Osteoblast (primary cell): ENCODE data around the gene CSRNP3. TPM values are rescaled to one million over a fixed set of nuclear protein-coding genes. Genes with fewer than 3 reads are reported as not detected.

ENCODE experiments used
- DNase-seq: peaks from one replicate; pipeline ENCODE4 v3.0.0; 2011; ENCODE audit warnings: low spot score, mixed read lengths; ENCODE audit not compliant: insufficient read length; ENCODE audit errors: missing footprints
- H2AFZ ChIP-seq: 2 replicates; pipeline ENCODE4 v1.6.0; 2011; ENCODE audit warnings: mild to moderate bottlenecking, low read length
- H3K27ac ChIP-seq: 2 replicates; pipeline ENCODE4 v1.5.1; 2011; ENCODE audit warnings: mild to moderate bottlenecking, low read depth, low read length, moderate library complexity
- H3K27me3 ChIP-seq: 2 replicates; pipeline ENCODE4 v1.6.0; 2012; ENCODE audit warnings: mild to moderate bottlenecking, control low read depth, inconsistent platforms, low read length, moderate library complexity; ENCODE audit not compliant: insufficient read depth
- H3K36me3 ChIP-seq: 2 replicates; pipeline ENCODE4 v1.5.1; 2011; ENCODE audit warnings: mild to moderate bottlenecking, low read length, control low read depth, moderate library complexity; ENCODE audit not compliant: insufficient read depth
- H3K4me1 ChIP-seq: 2 replicates; pipeline ENCODE4 v1.5.1; 2011; ENCODE audit warnings: mild to moderate bottlenecking, low read length, control low read depth, moderate library complexity; ENCODE audit not compliant: insufficient read depth
- H3K4me2 ChIP-seq: 2 replicates; pipeline ENCODE4 v1.6.0; 2011; ENCODE audit warnings: mild to moderate bottlenecking, low read length; ENCODE audit not compliant: insufficient read depth
- H3K4me3 ChIP-seq: fragments of 200-600 bp; sonication (generic); 3 replicates; pipeline ENCODE4 v1.5.1; 2012; ENCODE audit warnings: mild to moderate bottlenecking, low read length, inconsistent platforms; ENCODE audit not compliant: insufficient read depth
- H3K79me2 ChIP-seq: 2 replicates; pipeline ENCODE4 v1.6.0; 2012; ENCODE audit warnings: mild to moderate bottlenecking, low read length, control low read depth, inconsistent platforms; ENCODE audit not compliant: insufficient read depth
- H3K9me3 ChIP-seq: 2 replicates; pipeline ENCODE4 v1.5.1; 2011; ENCODE audit warnings: low read depth, low read length, control low read depth
- H4K20me1 ChIP-seq: 2 replicates; pipeline ENCODE4 v1.6.0; 2012; ENCODE audit warnings: mild to moderate bottlenecking, low read length, control low read depth; ENCODE audit not compliant: insufficient read depth
- total RNA-seq: library from RNA; depleted of rRNA; stranded (reverse); fragments of >200 nt; gene quantifications from 2 replicates; pipeline ENCODE4 v1.2.3, GENCODE V29; 2012
- TF ChIP-seq, protein P1 (sequence below): IDR thresholded peaks from 2 replicates; pipeline ENCODE4 v1.5.1; 2011; ENCODE audit warnings: mild to moderate bottlenecking, low read depth, low read length, moderate library complexity; ENCODE audit errors: extremely low read depth

CSRNP3 gene
- total RNA-seq, 1 donor, result 1.4 TPM

DNA sequence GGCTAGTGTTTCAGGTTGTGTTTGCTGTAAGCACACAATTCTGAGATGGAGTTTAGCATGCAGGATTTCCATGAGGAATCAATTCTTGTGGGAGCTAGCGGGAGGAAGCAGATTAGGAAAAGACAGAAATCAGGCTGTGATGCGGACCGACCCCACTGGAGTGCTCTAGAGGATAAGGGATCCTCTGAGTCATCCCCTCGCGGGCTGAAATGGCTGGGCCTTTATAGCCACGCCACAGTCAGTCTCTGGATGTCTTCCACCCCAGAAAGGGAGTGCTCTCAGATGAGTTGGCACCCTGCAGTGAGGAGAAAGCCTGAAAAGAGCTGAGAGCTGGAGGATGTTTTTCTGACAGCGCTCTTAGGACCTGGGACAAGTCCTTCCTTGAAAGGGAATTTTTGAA, 222.1 kb downstream of the CSRNP3 start:
- DNase-seq, result no peak
- Histone ChIP-seq H3K4me1 (no peaks in the 10 kb centered on the region), H3K9me3 (no peaks in the 10 kb centered on the region), H3K79me2 (no peaks in the 10 kb centered on the region), H3K36me3 (no peaks in the 10 kb centered on the region), H3K4me3 (no peak overlapping the region), H3K4me2 (no peak overlapping the region), H3K27ac (no peak overlapping the region), H3K27me3 (no peaks in the 10 kb centered on the region), H4K20me1 (no peaks in the 10 kb centered on the region), H2AFZ (peak overlapping the region; percentile 52)
- TF ChIP-seq, protein P1, sequence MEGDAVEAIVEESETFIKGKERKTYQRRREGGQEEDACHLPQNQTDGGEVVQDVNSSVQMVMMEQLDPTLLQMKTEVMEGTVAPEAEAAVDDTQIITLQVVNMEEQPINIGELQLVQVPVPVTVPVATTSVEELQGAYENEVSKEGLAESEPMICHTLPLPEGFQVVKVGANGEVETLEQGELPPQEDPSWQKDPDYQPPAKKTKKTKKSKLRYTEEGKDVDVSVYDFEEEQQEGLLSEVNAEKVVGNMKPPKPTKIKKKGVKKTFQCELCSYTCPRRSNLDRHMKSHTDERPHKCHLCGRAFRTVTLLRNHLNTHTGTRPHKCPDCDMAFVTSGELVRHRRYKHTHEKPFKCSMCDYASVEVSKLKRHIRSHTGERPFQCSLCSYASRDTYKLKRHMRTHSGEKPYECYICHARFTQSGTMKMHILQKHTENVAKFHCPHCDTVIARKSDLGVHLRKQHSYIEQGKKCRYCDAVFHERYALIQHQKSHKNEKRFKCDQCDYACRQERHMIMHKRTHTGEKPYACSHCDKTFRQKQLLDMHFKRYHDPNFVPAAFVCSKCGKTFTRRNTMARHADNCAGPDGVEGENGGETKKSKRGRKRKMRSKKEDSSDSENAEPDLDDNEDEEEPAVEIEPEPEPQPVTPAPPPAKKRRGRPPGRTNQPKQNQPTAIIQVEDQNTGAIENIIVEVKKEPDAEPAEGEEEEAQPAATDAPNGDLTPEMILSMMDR, result peak; percentile 14

DNA sequence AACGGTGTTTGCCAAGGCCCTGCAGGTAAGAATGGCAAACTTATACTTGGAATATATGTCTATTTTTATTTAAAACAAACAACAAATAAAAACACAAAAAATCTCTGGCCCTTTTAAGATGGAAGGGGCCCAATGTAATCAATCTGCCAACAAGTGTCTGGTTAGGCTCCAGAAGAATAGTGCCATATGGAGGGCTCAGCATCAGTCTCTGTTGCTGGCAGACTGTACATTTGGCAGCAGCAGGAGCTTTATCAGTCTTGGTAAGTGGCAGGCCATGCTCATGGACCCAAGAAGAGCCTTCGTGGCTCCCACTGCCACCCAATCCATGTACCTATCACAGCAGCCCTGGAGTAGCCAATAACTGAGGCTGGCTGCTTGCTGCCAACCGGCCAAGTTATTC, 223.4 kb downstream of the CSRNP3 start:
- peaks cover 2% of the 10 kb centered on the region for H3K27me3 ChIP-seq
- no peaks in the 10 kb centered on the region for H3K4me1 ChIP-seq
- H3K27ac ChIP-seq, result no peak overlapping the region
- H2AFZ ChIP-seq, result no peak overlapping the region
- DNase-seq, result no peak
- TF ChIP-seq, protein P1, result no peak
- H3K36me3 ChIP-seq, result no peaks in the 10 kb centered on the region
- H3K4me2 ChIP-seq, result no peak overlapping the region
- no peaks in the 10 kb centered on the region for H4K20me1 ChIP-seq
- H3K79me2 ChIP-seq, result no peaks in the 10 kb centered on the region
- no peak overlapping the region for H3K4me3 ChIP-seq
- no peaks in the 10 kb centered on the region for H3K9me3 ChIP-seq

DNA sequence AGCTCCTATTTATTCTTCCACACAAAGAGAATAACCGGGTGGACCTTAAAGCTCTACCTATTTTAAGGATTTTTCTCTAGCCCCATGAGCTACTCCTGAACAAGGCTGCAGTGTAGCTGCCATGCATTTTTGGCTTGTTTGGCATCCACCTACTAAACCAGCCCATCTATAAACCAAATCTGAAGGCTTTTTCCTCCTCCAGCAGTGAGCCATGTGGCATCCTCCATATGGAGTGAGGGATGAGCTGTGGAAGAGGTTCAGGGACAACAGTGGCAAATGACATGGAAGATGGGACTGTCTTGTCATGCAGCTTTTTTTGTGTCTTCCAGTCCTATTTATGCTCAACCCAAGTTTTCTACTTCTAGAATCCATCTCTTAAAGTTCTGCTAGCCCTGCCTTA, 224.3 kb downstream of the CSRNP3 start:
- Histone ChIP-seq H3K36me3 (no peaks in the 10 kb centered on the region), H2AFZ (no peak overlapping the region), H4K20me1 (no peaks in the 10 kb centered on the region), H3K27ac (no peak overlapping the region), H3K27me3 (peaks cover 2% of the 10 kb centered on the region), H3K9me3 (no peaks in the 10 kb centered on the region), H3K4me1 (no peaks in the 10 kb centered on the region), H3K4me2 (no peak overlapping the region), H3K79me2 (no peaks in the 10 kb centered on the region), H3K4me3 (no peak overlapping the region)
- no peak for DNase-seq
- TF ChIP-seq, protein P1, result no peak

DNA sequence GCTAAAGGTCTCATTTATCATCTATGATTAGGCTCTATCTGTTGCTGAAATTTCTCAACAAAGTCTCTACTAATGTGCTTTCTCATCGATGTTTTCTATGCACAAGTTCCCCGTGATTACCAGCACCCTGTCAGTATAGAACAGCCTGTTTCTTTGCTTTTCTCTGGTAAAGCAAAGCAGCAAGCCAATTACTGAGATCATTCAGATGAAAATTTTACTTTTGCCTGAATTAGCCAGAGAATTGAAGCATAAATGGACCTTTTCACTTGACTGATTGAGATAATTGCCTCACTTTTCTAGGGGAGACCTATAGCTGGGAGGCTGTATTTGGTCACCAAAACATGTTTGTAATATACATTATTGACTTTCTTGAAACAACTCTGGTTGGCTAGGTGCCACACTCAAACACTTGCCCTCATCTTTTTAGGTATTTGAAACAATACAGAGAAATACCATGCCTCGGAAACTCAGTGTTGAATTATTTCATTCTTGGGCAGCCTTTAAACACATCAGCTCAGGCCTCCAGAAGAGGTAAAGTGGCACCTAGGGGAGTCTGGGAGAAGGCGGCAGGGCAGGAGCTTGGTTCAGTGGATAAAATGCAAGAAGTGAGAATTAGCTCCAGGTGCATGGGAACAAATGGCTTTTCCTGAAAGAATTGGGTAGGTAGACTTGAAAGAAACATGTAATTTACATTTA, 228.4 kb downstream of the CSRNP3 start:
- Histone ChIP-seq H3K27me3 (peaks cover 2% of the 10 kb centered on the region), H3K79me2 (no peaks in the 10 kb centered on the region), H3K4me1 (no peaks in the 10 kb centered on the region), H3K36me3 (no peaks in the 10 kb centered on the region), H3K9me3 (no peaks in the 10 kb centered on the region), H4K20me1 (no peaks in the 10 kb centered on the region), H2AFZ (no peak overlapping the region), H3K4me2 (no peak overlapping the region), H3K4me3 (no peak overlapping the region), H3K27ac (no peak overlapping the region)
- TF ChIP-seq, protein P1, result no peak
- no peak for DNase-seq
